Posterior cingulate gyrus (tissue), 11 donors: ENCODE data around the gene PTPRN2.
"Not testable (repeated sequence)": the region's sequence is repeated elsewhere in the genome, so short reads cannot be mapped to it uniquely, and the experiment has no call there.

ENCODE experiments used
- DNase-seq, 10 donors: peaks; one replicate each; pipeline versions ENCODE4 v3.0.0 to v3.0.0-alpha.2; 2020 to 2021; ENCODE audit warnings: mixed read lengths in 3 of 10
- intact Hi-C: fragments of 100-400 bp; cut with DNase I; formaldehyde crosslinking; loops from one replicate; pipeline ENCODE4 v1.15.1; 2023

The PTPRN2 gene

GRCh38 chr7:158383665-158384064 lies 204.0 kb downstream of the PTPRN2 start:
- intact Hi-C loops = no loop called here
- peak in 1 of 10 donors; percentile 8 for DNase-seq

DNA sequence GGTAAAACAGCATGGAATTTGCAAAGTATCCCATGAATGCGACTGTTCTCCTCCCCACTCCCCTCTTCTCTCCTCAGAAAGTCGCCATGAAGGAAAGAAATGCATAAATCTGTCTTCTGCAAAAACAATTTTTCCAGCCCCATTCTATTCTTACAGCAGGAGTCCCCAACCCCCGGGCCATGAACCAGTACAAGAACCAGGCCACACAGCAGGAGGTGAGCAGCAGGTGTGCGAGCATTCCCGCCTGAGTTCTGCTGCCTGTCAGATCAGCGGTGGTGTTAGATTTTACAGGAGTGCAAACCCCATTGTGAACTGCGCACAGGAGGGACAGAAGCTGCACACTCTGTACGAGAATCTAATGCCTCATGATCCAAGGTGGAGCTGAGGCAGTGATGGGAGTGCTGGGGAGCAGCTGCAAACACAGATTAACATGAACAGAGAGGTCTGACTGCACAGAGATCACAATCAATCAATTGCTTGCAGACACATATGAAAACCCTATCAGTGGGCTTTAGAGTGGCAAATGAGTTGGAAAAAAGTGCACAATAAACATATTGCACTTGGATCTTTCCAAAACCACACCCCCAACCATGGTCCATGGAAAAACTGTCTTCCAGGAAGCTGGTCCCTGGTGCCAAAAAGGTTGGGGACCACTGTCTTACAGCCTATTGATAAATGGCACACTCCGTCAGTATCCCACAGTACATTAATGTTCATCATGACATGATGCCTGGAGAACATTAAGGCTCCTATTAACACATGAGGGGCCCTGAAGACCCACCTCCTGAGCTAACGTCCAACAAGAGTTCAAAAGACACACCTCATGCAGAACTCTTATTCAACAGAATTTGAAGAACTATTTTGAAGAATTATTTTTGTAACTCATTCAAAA lies 205.0 kb downstream of the PTPRN2 start:
- intact Hi-C loops = no loop called here
- peak in 1 of 10 donors; percentile 22 for DNase-seq

DNA sequence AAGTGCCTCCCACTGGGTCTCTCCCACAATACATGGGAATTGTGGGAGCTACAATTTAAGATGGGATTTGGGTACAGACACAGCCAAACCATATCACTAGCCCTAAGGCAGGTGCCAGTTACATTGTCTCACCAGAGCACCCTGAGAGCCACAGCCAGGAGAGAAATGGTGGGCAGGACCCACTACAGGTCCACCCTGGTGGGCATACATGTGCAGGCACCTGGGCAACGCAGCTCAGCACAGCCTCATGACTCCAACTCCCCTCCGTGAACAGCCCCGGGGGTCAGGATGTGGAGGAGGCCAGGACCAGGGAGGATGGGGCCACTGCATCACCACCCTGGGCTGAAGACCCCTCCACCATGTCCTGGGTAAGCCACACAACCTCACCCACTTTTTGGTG lies 205.7 kb downstream of the PTPRN2 start:
- intact Hi-C loops = no loop called here
- peak in 1 of 10 donors; percentile 33 for DNase-seq

DNA sequence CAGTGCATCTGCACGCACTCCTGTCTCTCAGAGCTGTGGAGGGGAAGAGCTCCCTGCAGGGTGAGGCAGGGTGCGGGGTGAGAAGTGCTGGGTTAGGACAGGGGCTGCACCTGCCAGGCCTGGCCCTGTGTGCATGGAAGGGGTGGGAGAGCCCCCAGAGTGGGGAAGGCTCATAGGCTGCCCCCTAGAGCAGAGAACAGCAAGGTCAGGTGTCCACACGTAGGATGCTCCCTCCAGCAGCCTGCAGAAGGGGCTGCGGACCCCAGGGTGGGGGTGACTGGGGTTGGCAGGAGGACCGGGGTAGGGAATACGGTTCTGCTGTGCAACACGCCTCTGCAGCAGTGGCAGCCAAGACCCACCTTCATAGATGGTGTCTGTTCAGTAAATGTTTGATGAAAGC lies 208.6 kb downstream of the PTPRN2 start:
- intact Hi-C loops = no loop called here
- peak in 1 of 10 donors; percentile 60 for DNase-seq

DNA sequence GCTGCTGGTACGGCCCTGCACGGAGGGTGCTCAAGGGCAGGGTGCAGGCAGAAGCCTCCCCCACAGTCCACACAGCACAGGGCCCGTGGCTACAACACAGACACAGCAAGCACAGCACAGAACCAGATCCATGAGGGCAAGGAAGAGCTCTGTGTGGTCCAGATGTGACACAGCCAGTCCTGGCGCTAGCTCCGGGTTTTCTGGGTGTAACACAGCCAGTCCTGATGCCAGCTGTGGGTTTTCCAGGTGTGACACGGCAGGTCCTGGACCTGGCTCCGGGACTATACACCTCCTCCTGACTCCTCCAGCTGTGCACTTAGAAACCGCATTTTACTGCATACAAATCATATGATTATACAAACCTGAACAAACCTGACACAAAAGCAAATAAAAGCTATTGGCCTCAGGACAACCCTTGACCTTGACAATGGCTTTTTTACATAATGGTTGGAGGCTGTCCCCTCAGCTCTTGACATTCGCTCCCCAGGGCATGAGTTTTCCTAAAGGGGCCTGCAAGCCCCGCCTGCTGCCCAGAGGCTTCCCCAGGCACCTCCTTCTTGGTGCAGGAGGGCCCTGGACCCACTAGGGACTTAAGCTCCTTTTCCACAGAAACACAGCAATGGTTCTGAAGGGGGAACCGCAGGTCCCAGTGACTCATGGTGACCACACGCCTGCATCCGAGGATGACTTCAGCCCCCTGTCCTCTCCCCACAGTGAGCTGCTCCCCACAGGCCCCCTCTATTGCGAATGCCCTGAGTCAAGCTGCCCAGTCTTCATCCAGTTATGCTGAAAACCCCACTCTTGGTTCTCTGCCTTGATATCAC lies 209.6 kb downstream of the PTPRN2 start:
- DNase-seq = peak in 1 of 10 donors; percentile 37
- intact Hi-C loops = no loop called here

GRCh38 chr7:158376839-158377186 lies 210.8 kb downstream of the PTPRN2 start:
- DNase-seq = peak in 1 of 10 donors; percentile 21
- intact Hi-C loops = not testable (repeated sequence)

- intact Hi-C loops = not testable (repeated sequence)
Observed at GRCh38 chr7:158376146-158376838, 211.3 kb downstream of the PTPRN2 start.

DNA sequence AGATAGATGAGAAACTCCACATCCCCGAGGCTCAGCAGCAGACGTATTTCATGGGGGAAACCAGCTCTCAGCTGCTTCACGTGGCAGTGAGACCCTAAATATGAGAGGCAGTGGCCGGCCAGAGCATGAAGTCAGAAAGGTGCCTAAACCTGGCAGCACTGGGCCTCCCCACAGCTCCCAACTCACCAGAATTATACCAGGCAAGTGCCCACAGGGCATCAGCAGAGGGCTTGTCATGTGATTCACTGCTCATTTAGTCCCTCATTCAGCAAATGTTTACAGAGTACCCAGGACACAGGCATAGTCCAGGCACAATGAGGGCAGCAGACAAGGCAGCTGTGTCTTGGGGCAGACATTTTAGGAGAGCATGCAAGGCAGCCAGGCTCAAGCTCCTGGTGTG lies 212.6 kb downstream of the PTPRN2 start:
- peak in 1 of 10 donors; percentile 72 for DNase-seq
- intact Hi-C loops = no loop called here

More at GRCh38 chr7:158376146-158376838, 211.3 kb downstream of the PTPRN2 start:
- not testable (repeated sequence) for DNase-seq

DNA sequence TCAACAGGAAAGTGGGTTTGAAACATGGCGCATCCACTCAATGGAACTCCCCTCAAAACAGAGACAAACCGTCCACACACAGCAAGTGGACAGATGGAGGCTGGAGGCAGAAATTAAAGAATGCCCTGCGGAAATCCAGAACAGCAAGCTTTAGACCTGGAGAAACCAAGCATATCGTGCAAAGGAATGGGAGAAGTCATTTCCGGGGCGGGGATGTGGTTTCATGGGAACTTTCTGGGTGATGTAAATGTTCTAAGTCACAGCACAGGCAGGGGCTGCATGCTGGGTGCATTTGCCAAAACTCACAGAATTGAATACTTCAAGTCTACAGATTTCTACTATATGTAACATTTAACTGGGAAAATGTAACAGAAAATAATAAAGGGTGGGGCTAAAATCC lies 213.0 kb downstream of the PTPRN2 start:
- peak in 1 of 10 donors; percentile 52 for DNase-seq
- intact Hi-C loops = no loop called here

DNA sequence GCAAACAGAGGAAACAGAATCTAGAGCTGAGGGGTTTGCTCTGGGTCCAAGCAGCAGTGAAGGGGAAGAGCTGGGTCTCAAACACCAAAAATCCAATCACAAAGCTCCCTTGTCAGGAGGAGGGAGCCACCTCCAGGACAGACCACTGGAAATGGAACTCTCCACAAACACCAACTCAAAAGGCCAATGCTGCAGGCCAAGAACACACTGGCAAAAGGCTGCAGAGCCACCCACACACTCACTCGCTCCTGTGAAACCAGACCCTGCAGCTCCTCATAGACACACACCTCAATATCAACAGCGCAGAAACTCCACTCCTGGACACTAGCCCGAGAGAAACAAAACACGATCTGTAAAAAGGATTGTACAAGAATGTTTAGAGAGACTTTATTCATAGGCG lies 213.5 kb downstream of the PTPRN2 start:
- no peak for DNase-seq
- intact Hi-C loops = no loop called here

DNA sequence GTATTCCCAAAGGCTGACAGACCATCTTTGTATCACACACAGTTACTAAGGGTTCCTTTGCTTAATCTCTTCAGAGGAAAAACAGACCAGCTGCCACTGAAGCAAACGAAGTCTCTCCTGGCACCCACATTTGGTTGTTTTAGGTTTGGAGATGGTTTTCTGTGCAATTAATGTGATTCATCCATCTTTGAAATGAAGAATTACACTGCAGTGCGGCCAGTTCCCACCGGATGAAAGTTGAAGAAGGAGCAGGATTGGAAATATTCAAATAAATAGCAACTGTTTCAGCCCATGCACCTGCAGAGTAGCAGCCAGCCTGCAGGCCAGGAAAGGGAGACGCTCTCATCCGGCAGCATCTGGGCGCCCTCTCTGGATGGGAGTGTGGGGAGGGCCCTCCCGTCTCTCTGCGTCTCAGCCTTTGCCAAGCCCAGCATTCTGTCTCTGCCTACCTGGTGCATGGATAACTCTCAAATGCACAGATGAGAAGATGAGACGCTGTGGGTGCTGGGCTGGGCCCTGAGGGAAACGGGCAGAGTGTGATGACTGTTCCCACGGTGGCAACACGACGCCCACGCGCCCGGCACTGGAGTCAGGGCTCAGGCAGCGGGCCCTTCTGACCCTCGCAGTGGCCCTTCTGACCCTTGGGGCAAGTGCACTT lies 214.0 kb downstream of the PTPRN2 start:
- DNase-seq = peak in 1 of 10 donors; percentile 50
- intact Hi-C loops = no loop called here

GRCh38 chr7:158372400-158373342 lies 215.0 kb downstream of the PTPRN2 start:
- DNase-seq = no peak
- intact Hi-C loops = no loop called here

DNA sequence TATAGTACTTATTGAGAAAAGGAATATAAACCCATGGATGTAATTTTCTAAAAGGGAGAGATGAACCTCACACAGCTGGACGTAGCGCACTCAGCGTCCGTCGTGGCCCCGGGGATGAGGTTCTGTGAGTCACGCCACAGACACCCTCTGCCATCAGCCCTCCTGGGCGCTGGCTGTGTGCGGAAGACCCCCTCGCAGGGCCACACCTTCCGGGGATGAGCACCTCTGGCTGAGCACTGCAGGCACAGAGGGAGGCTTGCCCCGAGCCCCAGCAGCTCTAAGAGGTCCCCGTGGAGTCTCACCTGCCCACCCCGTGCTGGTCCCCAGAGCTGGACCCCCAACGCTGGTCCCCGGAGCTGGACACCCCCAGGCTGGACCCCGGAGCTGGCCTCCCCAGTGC lies 215.8 kb downstream of the PTPRN2 start:
- no peak for DNase-seq

DNA sequence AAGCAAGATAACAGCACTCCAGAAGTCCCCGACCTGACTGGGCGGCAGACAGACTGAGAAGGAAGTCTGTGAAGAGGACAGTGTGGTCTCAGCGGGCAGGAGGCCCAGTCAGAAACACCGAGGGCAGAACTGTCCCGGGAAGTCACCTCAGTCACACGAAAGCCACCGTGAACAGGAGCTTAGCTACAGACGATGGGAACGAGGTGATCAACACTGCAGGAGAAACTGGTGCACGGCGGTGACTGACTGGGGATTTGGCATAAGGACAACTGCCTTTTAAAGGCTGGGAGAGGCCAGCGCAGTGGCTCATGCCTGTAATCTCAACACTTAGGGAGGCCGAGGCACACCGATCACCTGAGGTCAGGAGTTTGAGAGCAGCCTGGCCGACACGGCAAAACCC lies 217.8 kb downstream of the PTPRN2 start:
- intact Hi-C loops = no loop called here
- no peak for DNase-seq

More for the DNA sequence above, 215.8 kb downstream of the PTPRN2 start:
- intact Hi-C loops = no loop called here

DNA sequence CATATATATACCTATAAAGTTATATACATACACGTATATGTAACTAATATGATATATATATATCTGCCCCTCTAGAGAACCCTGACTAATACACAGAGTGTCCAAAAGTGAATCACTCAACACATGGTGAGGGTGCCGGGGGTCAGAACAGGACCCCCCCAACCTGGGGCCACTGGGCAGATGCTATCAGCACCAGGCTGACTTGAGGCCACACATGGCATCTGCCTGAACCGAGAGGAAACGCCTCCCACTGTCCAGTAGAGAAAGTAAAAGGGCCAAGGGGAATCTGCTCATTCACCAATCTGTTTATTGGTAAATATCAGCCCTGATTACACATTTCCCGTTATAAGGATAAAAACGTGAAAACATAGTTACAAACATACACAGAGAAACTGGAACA lies 218.3 kb downstream of the PTPRN2 start:
- intact Hi-C loops = no loop called here
- DNase-seq = no peak

GRCh38 chr7:158368449-158368848 lies 219.2 kb downstream of the PTPRN2 start:
- intact Hi-C loops = no loop called here
- no peak for DNase-seq

DNA sequence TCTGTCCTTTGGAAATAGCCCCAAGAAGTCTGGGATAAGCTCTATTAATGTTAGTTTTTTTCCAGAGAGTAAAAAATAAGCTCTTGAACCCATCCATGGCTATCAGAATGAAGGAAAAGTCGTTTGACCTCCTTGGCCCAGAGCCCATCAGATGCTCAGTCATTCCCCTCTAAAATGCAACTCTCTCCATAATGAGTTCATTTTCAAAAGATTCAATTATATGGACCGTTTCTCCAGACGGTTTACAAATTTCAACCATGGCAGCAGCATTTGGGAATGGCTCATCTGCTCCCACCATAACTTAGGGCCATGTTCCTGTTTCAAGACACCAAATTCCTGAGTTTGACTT lies 220.0 kb downstream of the PTPRN2 start:
- intact Hi-C loops = no loop called here
- no peak for DNase-seq

GRCh38 chr7:158366916-158367633 lies 220.5 kb downstream of the PTPRN2 start:
- intact Hi-C loops = no loop called here
- no peak for DNase-seq

DNA sequence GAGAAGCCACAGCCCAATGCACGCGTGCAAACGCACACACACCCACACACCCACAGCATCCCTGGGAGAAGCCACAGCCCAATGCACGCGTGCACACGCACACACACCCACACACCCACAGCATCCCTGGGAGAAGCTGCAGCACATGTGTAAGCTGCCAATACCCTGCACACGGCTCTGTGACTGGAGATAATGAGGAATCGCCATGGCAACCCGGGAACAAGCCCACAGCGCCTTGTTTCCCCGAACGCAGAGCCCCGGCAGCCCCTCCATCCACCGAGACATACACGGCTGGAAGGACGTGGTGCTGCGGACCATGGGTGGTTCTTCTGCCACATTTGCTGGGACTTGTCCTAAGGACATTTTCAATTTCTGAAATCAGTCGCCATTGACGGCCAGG lies 221.3 kb downstream of the PTPRN2 start:
- peak in 6 of 10 donors; percentile 41 to 92 (median 72) for DNase-seq
- intact Hi-C loops = no loop called here
